ENCODE results near the gene GALNT18.

The GALNT18 gene

GRCh38 chr11:11454671-11455223, 167.1 kb downstream of the GALNT18 start:
- TF ChIP-seq FOXM1 (IDR thresholded peaks at IDR 0.05; ENCODE audit: borderline replicate concordance, low read depth) (no peak), EGR1 (IDR thresholded peaks at IDR 0.05) (no peak), MAX (IDR thresholded peaks at IDR 0.05) (no peak), CREB1 (IDR thresholded peaks at IDR 0.05; ENCODE audit: low read depth) (no peak), CEBPB (IDR thresholded peaks at IDR 0.05) (no peak)
- TF ChIP-seq, protein P1, sequence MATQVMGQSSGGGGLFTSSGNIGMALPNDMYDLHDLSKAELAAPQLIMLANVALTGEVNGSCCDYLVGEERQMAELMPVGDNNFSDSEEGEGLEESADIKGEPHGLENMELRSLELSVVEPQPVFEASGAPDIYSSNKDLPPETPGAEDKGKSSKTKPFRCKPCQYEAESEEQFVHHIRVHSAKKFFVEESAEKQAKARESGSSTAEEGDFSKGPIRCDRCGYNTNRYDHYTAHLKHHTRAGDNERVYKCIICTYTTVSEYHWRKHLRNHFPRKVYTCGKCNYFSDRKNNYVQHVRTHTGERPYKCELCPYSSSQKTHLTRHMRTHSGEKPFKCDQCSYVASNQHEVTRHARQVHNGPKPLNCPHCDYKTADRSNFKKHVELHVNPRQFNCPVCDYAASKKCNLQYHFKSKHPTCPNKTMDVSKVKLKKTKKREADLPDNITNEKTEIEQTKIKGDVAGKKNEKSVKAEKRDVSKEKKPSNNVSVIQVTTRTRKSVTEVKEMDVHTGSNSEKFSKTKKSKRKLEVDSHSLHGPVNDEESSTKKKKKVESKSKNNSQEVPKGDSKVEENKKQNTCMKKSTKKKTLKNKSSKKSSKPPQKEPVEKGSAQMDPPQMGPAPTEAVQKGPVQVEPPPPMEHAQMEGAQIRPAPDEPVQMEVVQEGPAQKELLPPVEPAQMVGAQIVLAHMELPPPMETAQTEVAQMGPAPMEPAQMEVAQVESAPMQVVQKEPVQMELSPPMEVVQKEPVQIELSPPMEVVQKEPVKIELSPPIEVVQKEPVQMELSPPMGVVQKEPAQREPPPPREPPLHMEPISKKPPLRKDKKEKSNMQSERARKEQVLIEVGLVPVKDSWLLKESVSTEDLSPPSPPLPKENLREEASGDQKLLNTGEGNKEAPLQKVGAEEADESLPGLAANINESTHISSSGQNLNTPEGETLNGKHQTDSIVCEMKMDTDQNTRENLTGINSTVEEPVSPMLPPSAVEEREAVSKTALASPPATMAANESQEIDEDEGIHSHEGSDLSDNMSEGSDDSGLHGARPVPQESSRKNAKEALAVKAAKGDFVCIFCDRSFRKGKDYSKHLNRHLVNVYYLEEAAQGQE (IDR thresholded peaks at IDR 0.05; ENCODE audit: low read depth): no peak

GRCh38 chr11:11451501-11452005, 170.3 kb downstream of the GALNT18 start:
- TF ChIP-seq NFIC (IDR thresholded peaks at IDR 0.05): no peak
- TF ChIP-seq, protein P1 (IDR thresholded peaks at IDR 0.05; ENCODE audit: low read depth): no peak
- no peak for TF ChIP-seq EGR1 (IDR thresholded peaks at IDR 0.05)
- TF ChIP-seq USF1 (IDR thresholded peaks at IDR 0.05): no peak
- no peak for TF ChIP-seq EP300 (IDR thresholded peaks at IDR 0.05; ENCODE audit: borderline replicate concordance)
- TF ChIP-seq MAX (IDR thresholded peaks at IDR 0.05): no peak
- TF ChIP-seq CEBPB (IDR thresholded peaks at IDR 0.05): no peak
- no peak for TF ChIP-seq TAF1 (IDR thresholded peaks at IDR 0.05; ENCODE audit: low read depth)
- no peak for TF ChIP-seq TEAD4 (IDR thresholded peaks at IDR 0.05)
- TF ChIP-seq FOXM1 (IDR thresholded peaks at IDR 0.05; ENCODE audit: borderline replicate concordance, low read depth): no peak
- no peak for TF ChIP-seq YY1 (IDR thresholded peaks at IDR 0.05; ENCODE audit: low read depth)
- no peak for TF ChIP-seq ZBTB7A (IDR thresholded peaks at IDR 0.05; ENCODE audit: low read depth)

- TF ChIP-seq EP300 (IDR thresholded peaks at IDR 0.05; ENCODE audit: borderline replicate concordance) (no peak), EGR1 (IDR thresholded peaks at IDR 0.05) (no peak), CEBPB (IDR thresholded peaks at IDR 0.05) (no peak), TEAD4 (IDR thresholded peaks at IDR 0.05) (no peak), FOXM1 (IDR thresholded peaks at IDR 0.05; ENCODE audit: borderline replicate concordance, low read depth) (no peak), YY1 (IDR thresholded peaks at IDR 0.05; ENCODE audit: low read depth) (no peak), MAX (IDR thresholded peaks at IDR 0.05) (no peak), TCF12 (IDR thresholded peaks at IDR 0.05; ENCODE audit: low read depth) (no peak)
Observed at GRCh38 chr11:11450744-11451362, 171.0 kb downstream of the GALNT18 start.

- TF ChIP-seq CREB1 (IDR thresholded peaks at IDR 0.05; ENCODE audit: low read depth): no peak
- TF ChIP-seq TCF12 (IDR thresholded peaks at IDR 0.05; ENCODE audit: low read depth): no peak
- TF ChIP-seq YY1 (IDR thresholded peaks at IDR 0.05; ENCODE audit: low read depth): no peak
- TF ChIP-seq MAX (IDR thresholded peaks at IDR 0.05): no peak
- no peak for TF ChIP-seq NFIC (IDR thresholded peaks at IDR 0.05)
- TF ChIP-seq TEAD4 (IDR thresholded peaks at IDR 0.05): no peak
- TF ChIP-seq, protein P1 (IDR thresholded peaks at IDR 0.05; ENCODE audit: low read depth): no peak
- no peak for TF ChIP-seq EP300 (IDR thresholded peaks at IDR 0.05; ENCODE audit: borderline replicate concordance)
Observed at GRCh38 chr11:11449327-11449726, 172.5 kb downstream of the GALNT18 start.

- TF ChIP-seq YY1 (IDR thresholded peaks at IDR 0.05; ENCODE audit: low read depth) (no peak), MAX (IDR thresholded peaks at IDR 0.05) (no peak), ZBTB7A (IDR thresholded peaks at IDR 0.05; ENCODE audit: low read depth) (no peak), TAF1 (IDR thresholded peaks at IDR 0.05; ENCODE audit: low read depth) (no peak), USF1 (IDR thresholded peaks at IDR 0.05) (no peak), EGR1 (IDR thresholded peaks at IDR 0.05) (no peak), RAD21 (IDR thresholded peaks at IDR 0.05; ENCODE audit: low read depth) (no peak), NFIC (IDR thresholded peaks at IDR 0.05) (no peak), CREB1 (IDR thresholded peaks at IDR 0.05; ENCODE audit: low read depth) (no peak), CEBPB (IDR thresholded peaks at IDR 0.05) (no peak), TCF12 (IDR thresholded peaks at IDR 0.05; ENCODE audit: low read depth) (no peak)
- TF ChIP-seq, protein P1 (IDR thresholded peaks at IDR 0.05; ENCODE audit: low read depth): no peak
Observed at GRCh38 chr11:11448626-11449025, 173.2 kb downstream of the GALNT18 start.

Data from Ishikawa (cell line).